ENCODE measurements around the gene SMC1B.
"Not testable (repeated sequence)": the region's sequence is repeated elsewhere in the genome, so short reads cannot be mapped to it uniquely, and the experiment has no call there.

Gene SMC1B, protein sequence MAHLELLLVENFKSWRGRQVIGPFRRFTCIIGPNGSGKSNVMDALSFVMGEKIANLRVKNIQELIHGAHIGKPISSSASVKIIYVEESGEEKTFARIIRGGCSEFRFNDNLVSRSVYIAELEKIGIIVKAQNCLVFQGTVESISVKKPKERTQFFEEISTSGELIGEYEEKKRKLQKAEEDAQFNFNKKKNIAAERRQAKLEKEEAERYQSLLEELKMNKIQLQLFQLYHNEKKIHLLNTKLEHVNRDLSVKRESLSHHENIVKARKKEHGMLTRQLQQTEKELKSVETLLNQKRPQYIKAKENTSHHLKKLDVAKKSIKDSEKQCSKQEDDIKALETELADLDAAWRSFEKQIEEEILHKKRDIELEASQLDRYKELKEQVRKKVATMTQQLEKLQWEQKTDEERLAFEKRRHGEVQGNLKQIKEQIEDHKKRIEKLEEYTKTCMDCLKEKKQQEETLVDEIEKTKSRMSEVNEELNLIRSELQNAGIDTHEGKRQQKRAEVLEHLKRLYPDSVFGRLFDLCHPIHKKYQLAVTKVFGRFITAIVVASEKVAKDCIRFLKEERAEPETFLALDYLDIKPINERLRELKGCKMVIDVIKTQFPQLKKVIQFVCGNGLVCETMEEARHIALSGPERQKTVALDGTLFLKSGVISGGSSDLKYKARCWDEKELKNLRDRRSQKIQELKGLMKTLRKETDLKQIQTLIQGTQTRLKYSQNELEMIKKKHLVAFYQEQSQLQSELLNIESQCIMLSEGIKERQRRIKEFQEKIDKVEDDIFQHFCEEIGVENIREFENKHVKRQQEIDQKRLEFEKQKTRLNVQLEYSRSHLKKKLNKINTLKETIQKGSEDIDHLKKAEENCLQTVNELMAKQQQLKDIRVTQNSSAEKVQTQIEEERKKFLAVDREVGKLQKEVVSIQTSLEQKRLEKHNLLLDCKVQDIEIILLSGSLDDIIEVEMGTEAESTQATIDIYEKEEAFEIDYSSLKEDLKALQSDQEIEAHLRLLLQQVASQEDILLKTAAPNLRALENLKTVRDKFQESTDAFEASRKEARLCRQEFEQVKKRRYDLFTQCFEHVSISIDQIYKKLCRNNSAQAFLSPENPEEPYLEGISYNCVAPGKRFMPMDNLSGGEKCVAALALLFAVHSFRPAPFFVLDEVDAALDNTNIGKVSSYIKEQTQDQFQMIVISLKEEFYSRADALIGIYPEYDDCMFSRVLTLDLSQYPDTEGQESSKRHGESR

DNA sequence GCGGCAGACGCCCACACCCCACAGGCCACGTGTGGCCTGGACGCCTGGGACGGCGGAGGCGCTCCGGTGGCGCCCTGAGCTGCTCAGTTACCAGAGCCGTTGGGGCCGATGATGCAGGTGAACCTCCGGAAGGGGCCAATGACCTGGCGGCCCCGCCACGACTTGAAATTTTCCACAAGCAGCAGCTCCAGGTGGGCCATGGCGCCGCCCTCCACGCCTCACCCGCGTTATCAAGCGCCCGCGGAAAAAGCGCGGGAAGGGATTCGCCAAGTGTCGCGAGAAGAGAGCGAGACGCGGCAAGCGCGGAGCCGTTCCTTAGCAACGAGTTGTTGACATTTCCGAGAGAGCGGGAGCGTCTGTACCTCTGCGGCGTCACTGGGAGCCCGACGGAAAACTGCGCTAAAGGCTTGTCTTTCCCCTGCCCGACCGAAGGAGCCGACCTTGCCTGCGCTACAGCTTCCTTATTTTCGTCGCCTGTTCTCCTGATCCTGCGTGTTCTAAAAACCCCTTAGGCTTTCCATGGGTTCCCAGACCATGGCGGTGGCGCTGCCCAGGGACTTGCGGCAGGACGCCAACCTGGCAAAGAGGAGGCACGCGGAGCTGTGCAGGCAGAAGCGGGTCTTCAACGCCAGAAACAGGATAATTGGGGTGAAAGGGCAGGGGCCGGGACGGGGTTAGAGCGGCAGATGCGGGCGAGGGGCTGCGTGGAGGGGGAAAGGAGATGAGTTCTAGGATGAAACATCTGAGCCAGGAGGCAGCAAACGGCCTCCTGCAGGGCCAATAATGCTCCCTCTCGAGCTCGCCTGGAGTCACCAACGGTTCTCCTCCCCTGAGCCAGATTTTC is at the start of gene SMC1B, which contains the start of gene RIBC2:
Gene SMC1B (minus strand): TSS at position 232 of the 844 bp plus-strand sequence. CDS start 32 bp downstream, at position 200.
Gene RIBC2 (plus strand): TSS at position 326 of the 844 bp plus-strand sequence. CDS start 194 bp downstream, at position 520.
- peak; percentile 58 to 65 for DNase-seq (ENCODE audit: low read depth in 1 of 2, low spot score in 1 of 2)

DNA sequence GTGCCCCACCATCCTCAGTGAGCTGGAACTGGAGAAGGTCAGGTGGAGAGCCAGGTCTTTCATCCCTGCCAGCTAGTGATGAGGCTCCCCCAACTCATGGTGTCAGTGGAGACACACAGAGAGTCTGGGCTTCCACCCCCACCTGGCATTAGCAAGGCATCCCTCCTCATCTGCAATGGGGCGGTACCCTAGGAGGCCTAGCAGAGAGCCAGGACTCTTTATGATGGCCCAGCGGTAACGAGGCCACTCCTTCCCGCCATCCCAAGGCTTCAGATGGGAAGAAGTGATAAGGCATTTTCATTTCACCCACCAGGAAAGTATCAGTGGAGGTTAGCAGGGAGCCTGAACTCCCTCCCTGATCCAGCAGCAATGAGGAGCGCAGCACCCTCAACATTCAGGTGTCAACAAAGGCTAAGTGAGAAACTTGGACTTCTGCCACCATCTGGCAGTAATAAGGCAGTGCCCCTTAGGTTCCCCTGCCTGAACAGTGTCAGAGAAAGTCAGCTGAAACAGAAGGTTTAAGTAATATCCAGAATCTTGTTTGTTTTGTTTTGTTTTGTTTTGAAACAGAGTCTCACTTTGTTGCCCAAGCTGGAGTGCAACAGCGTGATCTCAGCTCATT is 48.7 kb upstream of the SMC1B start:
- no peak for DNase-seq (ENCODE audit: low read depth in 1 of 2, low spot score in 1 of 2)

DNA sequence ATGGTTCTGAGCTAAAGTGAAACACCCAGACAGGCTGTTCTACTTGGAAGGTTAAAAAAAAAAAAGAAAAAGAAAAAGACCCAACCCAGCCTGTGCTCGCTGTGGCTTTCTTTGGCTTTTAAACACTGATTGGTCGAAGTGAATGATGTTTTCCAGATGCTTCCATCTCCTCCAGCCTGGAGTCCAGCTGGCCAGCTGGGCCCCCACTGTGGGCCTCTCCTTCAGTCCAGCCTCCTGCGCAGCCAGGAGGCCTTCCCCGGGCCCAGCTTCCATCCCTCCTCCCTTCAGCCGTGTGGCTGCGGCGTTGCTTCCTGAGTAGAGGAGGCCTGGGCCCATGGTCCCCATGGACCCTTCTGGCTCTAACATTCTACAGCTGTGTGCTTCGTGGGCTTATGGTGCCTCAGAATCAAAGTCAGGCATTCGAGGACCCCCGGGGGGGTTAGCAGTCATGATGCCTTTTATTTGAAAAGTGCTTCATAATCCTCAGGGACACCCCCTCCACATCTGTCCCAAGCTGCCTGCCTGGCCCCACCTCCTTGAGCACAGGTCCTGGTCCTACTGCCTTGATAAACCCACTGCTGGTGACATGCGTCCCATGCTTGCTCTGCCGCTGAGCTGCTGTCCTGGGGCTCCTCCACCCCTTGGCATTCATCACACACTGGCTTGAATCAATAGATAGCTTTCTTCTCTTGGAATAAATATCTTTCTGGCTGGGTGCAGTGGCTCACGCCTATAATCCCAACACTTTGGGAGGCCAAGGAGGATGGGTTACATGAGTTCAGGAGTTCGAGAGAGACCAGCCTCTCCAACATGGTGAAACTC is 47.1 kb upstream of the SMC1B start:
- no peak for DNase-seq (ENCODE audit: low read depth in 1 of 2, low spot score in 1 of 2)

DNA sequence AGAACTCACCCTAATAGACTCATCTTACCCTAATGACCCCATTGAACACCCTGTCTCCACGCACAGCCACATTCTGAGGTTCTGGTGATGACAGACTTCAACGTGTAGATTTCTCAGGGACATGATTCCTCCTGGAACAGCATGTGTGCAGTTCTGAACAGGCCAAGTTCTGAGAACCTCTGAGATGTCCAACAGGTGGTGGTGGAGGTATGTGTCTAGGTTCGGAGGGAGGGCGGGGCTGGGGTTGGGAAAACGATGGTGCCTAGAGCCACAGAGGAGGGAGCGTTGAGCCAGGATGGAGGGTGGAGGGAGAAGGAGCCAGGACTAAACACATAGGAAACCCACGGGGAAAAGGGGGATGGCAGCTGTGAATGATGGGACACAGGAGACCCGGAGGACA is 45.8 kb upstream of the SMC1B start:
- no peak for DNase-seq (ENCODE audit: low read depth in 1 of 2, low spot score in 1 of 2)

DNA sequence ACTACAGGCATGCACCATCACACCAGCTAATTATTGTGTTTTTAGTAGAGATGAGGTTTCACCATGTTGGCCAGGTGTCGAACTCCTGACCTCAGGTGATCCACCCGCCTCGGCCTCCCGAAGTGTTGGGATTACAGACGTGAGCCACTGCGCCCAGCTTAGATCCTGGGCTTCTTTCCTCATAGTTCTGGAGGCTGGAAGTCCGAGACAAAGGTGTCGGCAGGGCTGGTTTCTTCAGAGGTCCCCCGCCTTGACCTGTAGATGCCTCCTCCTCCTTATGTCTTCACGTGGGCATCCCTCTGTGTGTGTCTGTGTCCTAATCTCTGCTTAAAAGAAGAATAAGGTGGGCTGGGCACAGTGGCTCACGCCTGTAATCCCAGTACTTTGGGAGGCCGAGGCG is 45.1 kb upstream of the SMC1B start:
- DNase-seq (ENCODE audit: low read depth in 1 of 2, low spot score in 1 of 2): no peak

DNA sequence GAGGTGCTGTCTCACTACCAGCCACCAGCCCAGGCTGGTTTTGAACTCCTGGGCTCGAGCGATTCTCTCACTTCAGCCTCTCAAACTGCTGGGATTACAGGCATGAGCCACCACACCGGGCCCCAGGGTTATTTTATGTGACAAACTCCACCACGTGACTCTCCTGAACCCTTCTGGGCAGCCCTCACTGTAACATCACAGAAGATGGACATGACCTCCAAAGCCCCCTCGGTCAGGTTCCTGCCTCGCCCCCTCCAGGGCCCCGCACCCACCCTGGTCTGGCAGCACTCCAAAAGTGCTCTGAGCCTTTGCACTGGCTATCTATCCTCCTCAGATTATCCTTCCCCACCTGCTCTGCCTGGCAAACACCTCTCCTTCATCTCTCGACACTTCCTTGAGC is 43.4 kb upstream of the SMC1B start:
- DNase-seq (ENCODE audit: low read depth in 1 of 2, low spot score in 1 of 2): no peak

DNA sequence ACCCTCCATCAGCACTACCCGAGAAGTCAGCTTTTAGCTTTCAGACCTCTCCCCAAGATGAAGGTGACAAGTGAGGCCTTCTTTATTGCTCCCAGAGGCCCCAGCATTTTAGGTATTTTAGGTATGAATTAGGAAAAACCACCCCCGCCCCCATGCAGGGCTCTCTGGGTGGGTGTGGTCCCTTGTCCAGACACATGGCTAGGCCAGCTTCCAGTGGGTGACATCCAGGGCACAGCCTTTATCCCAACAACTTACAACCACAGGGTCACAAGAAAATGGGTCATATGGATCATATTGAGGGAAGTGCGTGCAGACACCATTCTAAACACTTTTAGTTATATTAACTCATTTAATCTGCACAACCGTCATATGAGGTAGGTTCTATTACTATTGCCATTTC is 42.2 kb upstream of the SMC1B start:
- no peak for DNase-seq (ENCODE audit: low read depth in 1 of 2, low spot score in 1 of 2)

DNA sequence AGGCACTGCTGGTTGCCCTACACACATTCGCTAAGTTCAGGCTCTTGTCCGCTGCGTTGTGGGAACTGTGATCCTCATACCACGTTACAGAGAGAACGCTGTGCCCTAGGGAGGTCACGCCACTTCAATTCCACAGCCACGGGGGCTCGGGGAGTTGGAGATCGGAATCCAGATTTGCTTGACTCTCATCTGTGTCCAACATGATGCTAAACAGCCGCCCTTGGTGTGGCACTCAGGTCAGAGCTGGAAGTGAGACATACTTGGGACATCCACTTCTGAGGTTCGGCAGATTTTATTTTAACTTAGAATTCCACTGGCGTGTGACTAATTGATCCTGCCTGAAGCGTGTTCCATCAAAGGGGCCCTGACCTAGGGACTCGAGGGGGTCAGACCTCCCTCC is 41.8 kb upstream of the SMC1B start:
- DNase-seq (ENCODE audit: low read depth in 1 of 2, low spot score in 1 of 2): no peak

DNA sequence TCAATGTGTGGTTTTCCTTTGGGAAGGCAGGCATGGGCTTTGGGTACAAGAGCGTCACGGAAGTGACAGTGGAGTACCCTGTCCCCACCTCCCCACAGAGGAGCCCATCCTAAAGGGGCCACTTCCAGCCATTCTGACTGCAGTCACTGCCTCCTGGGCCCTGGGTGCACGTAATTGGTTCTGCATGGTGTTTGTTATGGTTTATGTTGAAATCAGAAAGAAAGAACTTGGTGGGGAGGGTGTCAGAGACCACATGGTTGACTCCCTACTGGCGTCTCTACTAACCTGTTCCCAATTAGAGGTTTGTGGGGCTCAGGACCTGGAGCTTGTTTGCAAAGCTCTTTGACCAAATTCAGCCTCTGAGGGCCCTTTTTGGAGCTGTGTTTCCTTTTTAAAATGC is 40.9 kb upstream of the SMC1B start:
- no peak for DNase-seq (ENCODE audit: low read depth in 1 of 2, low spot score in 1 of 2)

DNA sequence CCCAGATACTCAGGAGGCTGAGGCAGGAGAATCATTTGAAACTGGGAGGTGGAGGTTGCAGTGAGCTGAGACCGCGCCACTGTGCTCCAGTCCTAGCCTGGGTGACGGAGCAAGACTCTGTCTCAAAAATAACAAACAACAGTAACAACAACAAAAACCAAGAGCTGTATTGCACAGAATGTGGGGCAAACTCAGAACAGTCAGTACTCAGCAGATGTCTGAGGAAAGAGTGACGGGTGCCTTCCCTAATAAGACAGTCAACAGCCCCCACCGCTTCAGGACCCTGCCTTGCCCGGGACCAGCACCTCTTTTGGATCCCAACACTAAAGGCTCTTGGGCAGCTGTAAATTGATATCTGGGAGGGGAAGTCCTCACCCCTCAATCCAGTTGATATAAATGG is 40.4 kb upstream of the SMC1B start:
- DNase-seq (ENCODE audit: low read depth in 1 of 2, low spot score in 1 of 2): no peak

DNA sequence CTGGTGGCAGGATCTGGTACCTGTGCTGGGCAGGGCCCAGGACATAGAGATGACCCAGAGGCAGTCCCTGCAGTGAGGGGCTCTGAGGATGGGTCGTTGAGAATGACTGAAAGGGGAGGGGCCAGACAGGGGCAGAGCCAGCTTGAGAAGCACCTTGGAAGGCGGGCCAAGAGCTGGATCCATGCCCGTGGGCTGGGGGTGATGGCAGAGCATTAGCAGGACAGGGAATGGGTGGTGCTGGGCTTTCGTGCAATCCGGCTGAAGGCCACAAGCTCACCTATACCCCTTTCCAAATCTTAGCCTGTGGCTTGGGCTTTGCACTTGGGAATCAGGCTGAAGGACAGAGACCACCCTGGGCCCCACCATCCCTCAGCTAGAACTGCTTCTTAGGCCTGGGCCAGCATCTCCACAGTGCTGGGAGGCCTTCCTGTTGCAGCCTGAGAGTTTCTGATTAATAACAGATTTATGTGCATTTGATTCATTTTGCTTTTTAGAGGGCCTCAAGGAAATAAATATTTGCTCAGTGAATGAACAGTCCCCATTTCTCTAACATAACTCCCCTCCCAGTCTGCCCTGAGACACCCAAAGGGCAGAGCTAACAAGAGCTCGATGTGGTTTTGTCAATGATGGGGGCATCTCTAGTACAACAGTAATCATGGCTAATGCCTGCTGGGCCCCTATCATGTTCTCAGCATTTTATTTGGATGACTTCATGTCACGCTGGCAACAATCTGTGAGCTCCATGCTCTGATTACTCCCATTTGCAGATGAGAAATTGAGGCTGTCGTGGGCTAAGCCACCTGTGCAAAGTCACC is 39.4 kb upstream of the SMC1B start:
- no peak for DNase-seq (ENCODE audit: low read depth in 1 of 2, low spot score in 1 of 2)

DNA sequence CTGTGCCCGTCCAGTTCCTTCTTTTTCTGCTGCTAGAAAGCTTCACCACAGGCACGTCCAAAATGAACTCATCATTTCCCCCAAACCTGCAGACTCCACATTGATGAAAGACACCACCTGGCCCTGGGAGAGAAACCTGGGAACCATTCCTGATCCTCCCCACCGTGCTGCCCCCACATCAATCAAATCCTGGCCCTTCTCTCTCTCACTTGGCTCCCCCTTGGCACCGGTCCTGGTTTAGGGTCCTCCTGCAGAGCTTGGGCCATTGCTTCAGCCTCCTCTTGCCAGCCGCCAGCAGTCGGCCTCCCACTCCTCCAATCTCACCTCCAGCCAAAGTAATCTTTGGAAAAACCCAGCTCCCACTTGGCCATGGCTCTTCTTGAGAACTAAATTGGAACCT is 38.6 kb upstream of the SMC1B start:
- DNase-seq (ENCODE audit: low read depth in 1 of 2, low spot score in 1 of 2): no peak

DNA sequence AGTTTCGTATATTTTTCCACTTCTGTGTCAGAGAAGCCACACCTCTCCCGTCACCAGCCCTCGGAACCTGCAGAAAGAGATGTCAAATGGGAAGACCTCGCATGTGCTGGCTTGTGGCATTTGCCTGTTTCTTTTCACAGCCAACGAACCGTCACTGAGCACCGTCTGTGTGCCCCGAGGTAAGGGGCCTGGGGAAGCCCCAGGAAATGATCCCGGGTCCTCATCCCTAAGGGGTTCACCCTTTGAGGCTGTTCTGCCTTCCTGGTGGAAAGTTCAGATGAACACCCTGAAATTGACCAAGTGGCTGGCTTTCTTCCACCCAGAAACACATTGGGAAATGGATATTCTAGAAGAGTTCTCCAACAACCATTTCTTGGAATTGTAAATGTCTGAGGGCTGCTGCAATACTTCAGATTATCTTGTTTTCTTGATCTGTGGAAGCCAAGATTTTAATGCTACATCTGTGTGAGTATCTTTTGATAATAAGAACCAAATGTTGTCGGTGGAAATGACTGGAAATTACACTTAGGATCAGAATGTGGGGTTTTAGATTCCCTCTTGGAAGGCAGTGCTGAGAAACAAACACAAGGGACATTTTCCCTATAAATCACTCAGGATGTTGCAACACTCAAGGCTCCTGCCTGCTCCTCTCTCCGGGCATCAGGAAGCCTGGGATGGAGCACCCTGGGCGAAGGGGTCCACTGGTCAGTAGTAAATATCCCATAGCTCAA is 37.7 kb upstream of the SMC1B start:
- DNase-seq (ENCODE audit: low read depth in 1 of 2, low spot score in 1 of 2): no peak

DNA sequence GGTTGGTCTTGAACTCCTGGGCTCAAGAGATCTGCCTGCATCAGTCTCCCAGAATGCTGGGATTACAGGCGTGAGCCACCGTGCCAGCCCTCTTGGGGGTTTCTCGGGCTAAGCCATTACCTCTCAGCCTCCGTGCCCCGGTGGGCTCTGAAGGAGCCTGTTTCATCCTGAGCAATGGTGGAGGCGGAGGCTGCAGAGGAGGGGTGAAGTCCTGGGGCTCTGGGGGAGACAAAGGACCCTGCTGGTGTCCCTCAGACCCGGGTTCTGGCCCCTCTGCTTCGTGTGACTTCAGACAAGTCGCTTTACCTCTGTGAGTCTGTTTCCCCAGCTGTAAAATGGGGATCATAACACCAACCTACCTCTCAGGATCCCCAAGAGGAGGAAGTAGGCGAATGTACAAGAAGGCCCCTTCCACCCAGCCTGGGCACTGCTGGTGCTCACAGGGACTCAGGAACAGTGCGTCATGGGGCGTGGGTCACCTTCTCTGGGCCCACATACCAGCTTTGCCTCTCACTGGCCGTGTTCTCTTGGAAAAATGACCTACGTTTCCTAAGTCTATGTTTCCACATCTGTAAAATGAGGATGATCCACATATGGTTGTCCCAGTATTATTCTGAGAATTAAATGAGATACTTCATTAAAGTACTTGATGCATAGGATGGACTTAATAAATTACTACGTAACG is 36.8 kb upstream of the SMC1B start:
- no peak for DNase-seq (ENCODE audit: low read depth in 1 of 2, low spot score in 1 of 2)

DNA sequence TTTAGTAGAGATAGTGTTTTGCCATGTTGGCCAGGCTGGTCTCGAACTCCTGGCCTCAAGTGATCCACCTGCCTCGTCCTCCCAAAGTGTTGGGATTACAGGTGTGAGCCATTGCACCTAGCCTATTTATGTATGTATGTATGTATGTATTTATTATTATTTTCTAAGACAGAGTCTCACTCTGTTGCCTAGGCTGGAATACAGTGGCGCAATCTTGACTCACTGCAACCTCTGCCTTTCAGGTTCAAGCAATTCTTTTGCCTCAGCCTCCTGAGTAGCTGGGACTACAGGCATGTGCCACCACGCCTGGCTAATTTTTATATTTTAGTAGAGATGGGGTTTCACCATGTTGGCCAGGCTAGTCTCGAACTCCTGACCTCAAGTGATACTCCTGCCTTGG is 36.0 kb upstream of the SMC1B start:
- DNase-seq (ENCODE audit: low read depth in 1 of 2, low spot score in 1 of 2): not testable (repeated sequence)

DNA sequence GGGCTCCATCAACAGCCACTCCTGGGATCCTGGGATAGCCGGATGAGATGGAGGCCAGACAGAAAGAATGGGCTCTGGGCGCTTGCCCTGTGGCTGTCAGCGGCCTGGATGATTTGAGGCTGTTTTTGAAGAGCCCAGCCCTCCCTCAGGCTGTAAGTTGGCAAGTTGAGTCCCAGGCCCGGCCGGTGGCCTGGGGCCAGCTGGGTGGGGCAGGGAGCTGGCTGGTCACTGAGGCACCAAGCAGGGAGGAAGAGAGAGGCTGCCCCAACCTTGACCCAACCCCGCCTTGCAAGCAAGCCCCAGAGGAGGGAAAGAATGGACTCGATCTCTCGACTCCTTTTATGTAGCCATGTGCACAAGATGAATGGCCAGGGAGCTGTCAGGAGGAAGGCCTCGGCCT is 35.0 kb upstream of the SMC1B start:
- no peak for DNase-seq (ENCODE audit: low read depth in 1 of 2, low spot score in 1 of 2)

DNA sequence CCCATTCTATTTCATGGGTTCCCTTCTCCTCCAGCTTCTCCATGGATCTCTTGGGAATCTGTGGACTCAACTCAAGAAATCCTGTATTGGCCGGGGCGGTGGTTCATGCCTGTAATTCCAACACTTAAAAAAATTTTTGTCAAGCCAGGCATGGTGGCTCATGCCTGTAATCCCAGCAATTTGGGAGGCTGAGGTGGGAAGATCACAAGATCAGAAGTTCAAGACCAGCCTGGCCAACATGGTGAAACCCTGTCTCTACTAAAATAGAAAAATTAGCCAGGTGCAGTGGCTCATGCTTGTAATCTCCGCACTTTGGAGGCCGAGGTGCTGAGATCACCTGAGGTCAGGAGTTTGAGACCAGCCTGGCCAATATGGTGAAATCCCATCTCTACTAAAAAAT is 34.2 kb upstream of the SMC1B start:
- not testable (repeated sequence) for DNase-seq (ENCODE audit: low read depth in 1 of 2, low spot score in 1 of 2)

Data from stimulated activated CD4-positive, alpha-beta T cell treated with anti-CD3 and anti-CD28 coated beads, Interleukin-15, amount 100 ng/mL, for 1 hour (primary cell).